Right lobe of liver (tissue), 6 donors: ENCODE results near the gene PHKB. TPM values are rescaled to one million over a fixed set of nuclear protein-coding genes. Genes with fewer than 3 reads are reported as not detected.

Source experiments
- ATAC-seq, 4 donors: fragments of 200-7000 bp; cut with Tn5 transposase; one replicate each; pipeline ENCODE4 v1.9.1; 2020; ENCODE audit warnings: mild to moderate bottlenecking in 4 of 4, moderate library complexity in 4 of 4
- DNase-seq, 3 donors: peaks; one replicate each; pipeline ENCODE4 v3.0.0-alpha.2; 2020
- H3K27ac ChIP-seq, 3 donors: fragments of 200-600 bp; one replicate each; pipeline ENCODE4 v1.8.0; 2022
- H3K27me3 ChIP-seq, 2 donors: fragments of 200-600 bp; one replicate each; pipeline ENCODE4 v1.8.0; 2022
- H3K36me3 ChIP-seq, 4 donors: fragments of 200-600 bp; sonication (generic) in 1 of 4; one replicate each; pipeline versions ENCODE4 v1.5.1 to v1.8.0; 2017 to 2022; ENCODE audit warnings: control low read depth in 1 of 4
- H3K4me1 ChIP-seq, 4 donors: fragments of 200-600 bp; sonication (generic) in 1 of 4; one replicate each; pipeline versions ENCODE4 v1.5.1 to v1.8.0; 2017 to 2022; ENCODE audit warnings: control low read depth in 1 of 4
- H3K4me3 ChIP-seq, 3 donors: fragments of 200-600 bp; one replicate each; pipeline ENCODE4 v1.8.0; 2022
- H3K9me3 ChIP-seq, 4 donors: fragments of 200-600 bp; sonication (generic) in 1 of 4; one replicate each; pipeline versions ENCODE4 v1.5.1 to v1.8.0; 2017 to 2022; ENCODE audit warnings: control low read depth in 1 of 4
- CTCF ChIP-seq, 4 donors: fragments of 200-600 bp in 3 of 4; fragments of 450-650 bp in 1 of 4; IDR thresholded peaks; one replicate each; pipeline versions ENCODE4 v1.5.1 to v1.8.0; 2016 to 2022; ENCODE audit warnings: antibody characterized with exemption in 4 of 4, mild to moderate bottlenecking in 2 of 4
- POLR2A ChIP-seq: fragments of 450-650 bp; IDR thresholded peaks from one replicate; pipeline ENCODE4 v1.6.1; 2017; ENCODE audit warnings: antibody characterized with exemption, mild to moderate bottlenecking
- WGBS: methylation state at CpG from one replicate; pipeline ENCODE4 v1.1.6; 2018; ENCODE audit warnings: low coverage, low lambda C conversion rate; ENCODE audit not compliant: insufficient coverage; ENCODE audit errors: missing lambda C conversion rate; 5-methylcytosine and 5-hydroxymethylcytosine counted together
- intact Hi-C, 2 donors: fragments of 100-400 bp; cut with DNase I; formaldehyde crosslinking; loops; one replicate each; pipeline versions ENCODE4 v1.11.2 to v1.14.1; 2022
- total RNA-seq, 6 experiments: library from RNA; depleted of rRNA in 2 of 6; stranded (reverse); fragments of >200 nt in 2 of 6; fragmentation: NEBNext Ultra II Directional in 3 of 6; extraction: Animal tissue kit (Norgen Biotek cat#: 25700) in 3 of 6; gene quantifications; one replicate each; pipeline versions ENCODE4 v1.1.0 to v1.2.4, GENCODE V29; 2016 to 2023
- donor health status: DM: no; HTN: yes; CAD: no.
- donor health status: DM: no; HTN: no; CAD: no.
- donor health status: DM: no; HTN: no; CAD: no.
- donor health status: DM: no; HTN: yes; CAD: no.
- donor health status: DM: no; HTN: yes; CAD: no.

Gene PHKB
- total RNA-seq, 6 experiments from 2014 or later, result 28.9 to 45.3 (median 35.4) TPM

- DNase-seq (no peak), ATAC-seq (no peak)
- Histone ChIP-seq H3K27ac (no peak overlapping the region), H3K4me3 (no peak overlapping the region), H3K4me1 (no peaks in the 10 kb centered on the region), H3K27me3 (no peaks in the 10 kb centered on the region), H3K9me3 (no peaks in the 10 kb centered on the region), H3K36me3 (peaks cover 0 to 9% (median 1%) of the 10 kb centered on the region in 4 donors)
- WGBS, result 81% methylated on average over 6 of the region's 6 CpGs
- TF ChIP-seq POLR2A (no peak), CTCF (IDR thresholded peaks at IDR 0.05) (no peak)
- intact Hi-C loops, result no loop called here
These were observed 239.9 kb downstream of the PHKB start for GRCh38 chr16:47700857-47701587.

GRCh38 chr16:47705266-47705665, 244.1 kb downstream of the PHKB start:
- H3K36me3 ChIP-seq, result no peaks in the 10 kb centered on the region
- H3K9me3 ChIP-seq, result no peaks in the 10 kb centered on the region
- no peak overlapping the region for H3K4me3 ChIP-seq
- no peaks in the 10 kb centered on the region for H3K27me3 ChIP-seq
- ATAC-seq, result no peak
- H3K4me1 ChIP-seq, result no peaks in the 10 kb centered on the region
- H3K27ac ChIP-seq, result no peak overlapping the region
- intact Hi-C loops, result no loop called here
- TF ChIP-seq CTCF (IDR thresholded peaks at IDR 0.05) (no peak), POLR2A (no peak)
- DNase-seq, result no peak
- 88% methylated on average over 1 of the region's 4 CpGs for WGBS

- WGBS, result 92% methylated on average over 2 of the region's 4 CpGs
- intact Hi-C loops, result no loop called here
- Histone ChIP-seq H3K27ac (no peak overlapping the region), H3K4me1 (no peaks in the 10 kb centered on the region), H3K36me3 (no peaks in the 10 kb centered on the region), H3K27me3 (no peaks in the 10 kb centered on the region), H3K4me3 (no peak overlapping the region), H3K9me3 (no peaks in the 10 kb centered on the region)
- DNase-seq (no peak), ATAC-seq (no peak)
- TF ChIP-seq CTCF (IDR thresholded peaks at IDR 0.05) (no peak), POLR2A (no peak)
These were observed 250.7 kb downstream of the PHKB start for GRCh38 chr16:47711809-47712208.

DNA sequence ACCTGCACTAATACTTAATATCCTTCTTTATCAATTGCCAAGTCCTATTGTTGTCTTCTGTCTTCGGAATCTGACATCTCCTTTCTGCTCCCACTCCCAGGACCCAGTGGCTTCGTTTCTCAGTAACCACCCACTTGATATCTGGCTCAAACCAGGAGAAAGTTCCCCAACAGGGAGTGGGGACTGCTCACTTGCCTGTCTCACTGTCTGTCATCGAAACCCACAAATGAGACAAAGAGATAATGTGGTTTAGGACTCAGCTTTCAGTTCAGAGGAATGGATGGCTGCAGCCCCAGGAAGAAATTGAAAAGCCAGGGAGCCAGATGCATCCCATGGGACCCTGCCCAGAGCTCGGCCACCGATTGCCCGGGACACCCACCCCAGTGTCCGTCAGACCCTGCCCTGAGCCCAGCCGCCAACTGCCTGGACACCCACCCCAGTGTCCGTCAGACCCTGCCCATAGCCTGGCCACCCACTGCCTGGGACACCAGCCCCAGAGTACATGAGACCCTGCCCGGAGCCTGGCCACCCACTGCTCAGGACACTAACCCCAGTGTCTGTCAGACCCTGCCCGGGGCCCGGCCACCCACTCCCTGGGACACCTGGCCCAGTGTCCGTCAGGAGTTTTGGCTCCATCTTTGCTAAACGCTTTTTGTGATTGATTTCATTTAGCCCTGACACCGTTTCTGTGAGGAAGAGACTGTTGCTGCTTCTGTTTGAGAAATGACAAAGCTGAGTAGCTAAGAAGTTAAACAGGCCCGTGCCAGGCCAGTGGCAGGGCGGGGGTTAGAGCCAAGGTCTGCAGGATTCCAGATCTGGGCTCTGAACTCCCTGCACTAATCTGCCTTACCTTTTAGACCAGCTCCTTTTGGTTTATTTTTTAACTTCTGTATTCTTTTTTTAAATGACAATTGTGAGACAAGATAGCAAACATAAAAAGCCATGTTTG, 251.4 kb downstream of the PHKB start:
- H3K27ac ChIP-seq, result no peak overlapping the region
- ATAC-seq (peak in 2 of 4 donors; percentile 27 to 41), DNase-seq (no peak)
- 66% methylated on average over 10 of the region's 17 CpGs for WGBS
- intact Hi-C loops, result no loop called here
- H3K27me3 ChIP-seq, result no peaks in the 10 kb centered on the region
- H3K4me1 ChIP-seq, result no peaks in the 10 kb centered on the region
- no peak overlapping the region for H3K4me3 ChIP-seq
- no peaks in the 10 kb centered on the region for H3K9me3 ChIP-seq
- no peaks in the 10 kb centered on the region for H3K36me3 ChIP-seq
- TF ChIP-seq CTCF (IDR thresholded peaks at IDR 0.05), result no peak
- no peak for TF ChIP-seq POLR2A
